GM23338 (cell line): ENCODE data around the gene AASDHPPT. TPM values are rescaled to one million over a fixed set of nuclear protein-coding genes. Genes with fewer than 3 reads are reported as not detected.

Source experiments
- ATAC-seq: fragments of 200-7000 bp; cut with Tn5 transposase; 3 replicates; pipeline ENCODE4 v1.9.1; 2020
- DNase-seq: peaks from one replicate; pipeline ENCODE4 v3.0.0-alpha.2; 2015; ENCODE audit warnings: low spot score
- H2AFZ ChIP-seq: fragments of 200-600 bp; sonication (generic); 2 replicates; pipeline ENCODE4 v1.8.0; 2016; ENCODE audit warnings: antibody characterized with exemption, mild to moderate bottlenecking, moderate library complexity
- H3F3A ChIP-seq: fragments of 200-600 bp; sonication (generic); replicated peaks from 2 replicates; pipeline ENCODE4 v1.8.0; 2017; ENCODE audit warnings: antibody characterized with exemption, mixed run types, low read depth
- H3K27ac ChIP-seq: fragments of 200-600 bp; sonication (generic); 2 replicates; pipeline ENCODE4 v1.6.1; 2016; ENCODE audit warnings: low read depth
- H3K27me3 ChIP-seq: fragments of 200-600 bp; sonication (generic); 2 replicates; pipeline ENCODE4 v1.8.0; 2016; ENCODE audit warnings: mild to moderate bottlenecking, mixed run types, moderate library complexity; ENCODE audit not compliant: insufficient read depth
- H3K36me3 ChIP-seq: fragments of 200-600 bp; sonication (generic); 2 replicates; pipeline ENCODE4 v1.8.0; 2016; ENCODE audit warnings: mild to moderate bottlenecking; ENCODE audit not compliant: insufficient read depth
- H3K4me1 ChIP-seq: fragments of 200-600 bp; sonication (generic); 2 replicates; pipeline ENCODE4 v1.8.0; 2016; ENCODE audit warnings: mild to moderate bottlenecking, moderate library complexity; ENCODE audit not compliant: insufficient read depth
- H3K4me2 ChIP-seq: fragments of 200-600 bp; sonication (generic); 2 replicates; pipeline ENCODE4 v1.7.1; 2017; ENCODE audit warnings: mixed run types
- H3K4me3 ChIP-seq: fragments of 200-600 bp; sonication (generic); 2 replicates; pipeline ENCODE4 v1.6.1; 2016; ENCODE audit warnings: mixed run types
- H3K79me2 ChIP-seq: fragments of 200-600 bp; sonication (generic); replicated peaks from 2 replicates; pipeline ENCODE4 v1.8.0; 2017; ENCODE audit warnings: mild to moderate bottlenecking; ENCODE audit not compliant: insufficient read depth
- H3K9me2 ChIP-seq: fragments of 200-600 bp; sonication (generic); 2 replicates; pipeline ENCODE4 v1.8.0; 2017; ENCODE audit not compliant: insufficient read depth
- H4K20me1 ChIP-seq: fragments of 200-600 bp; sonication (generic); replicated peaks from 2 replicates; pipeline ENCODE4 v1.8.0; 2017; ENCODE audit warnings: mild to moderate bottlenecking; ENCODE audit not compliant: insufficient read depth
- H3K27ac Mint-ChIP-seq: 2 replicates; pipeline ENCODE4 v1.8.0; 2020; ENCODE audit warnings: inconsistent platforms, mild to moderate bottlenecking, moderate library complexity, mixed read lengths
- H3K27me3 Mint-ChIP-seq: 3 replicates; pipeline ENCODE4 v1.8.0; 2022; ENCODE audit warnings: low read depth, mild to moderate bottlenecking, moderate library complexity, mixed read lengths, inconsistent platforms; ENCODE audit not compliant: insufficient read depth, poor library complexity
- H3K36me3 Mint-ChIP-seq: 3 replicates; pipeline ENCODE4 v1.8.0; 2021; ENCODE audit warnings: low read depth, mild to moderate bottlenecking, inconsistent platforms, moderate library complexity, mixed read lengths
- H3K4me1 Mint-ChIP-seq: 3 replicates; pipeline ENCODE4 v1.8.0; 2020; ENCODE audit warnings: mild to moderate bottlenecking, inconsistent platforms, mixed read lengths
- H3K4me3 Mint-ChIP-seq: 3 replicates; pipeline ENCODE4 v1.8.0; 2021; ENCODE audit warnings: moderate library complexity, mild to moderate bottlenecking, inconsistent platforms, mixed read lengths
- H3K9me3 Mint-ChIP-seq: 3 replicates; pipeline ENCODE4 v1.8.0; 2020; ENCODE audit warnings: moderate library complexity, mild to moderate bottlenecking, inconsistent platforms, mixed read lengths
- CREB1 ChIP-seq: fragments of 250-450 bp; sonication (Bioruptor Pico); IDR thresholded peaks from 2 replicates; pipeline ENCODE4 v1.5.0; 2020; ENCODE audit warnings: low read depth, mild to moderate bottlenecking, moderate library complexity
- CTCF ChIP-seq, 2 experiments: fragments of 200-600 bp in 1 of 2; sonication (generic) in 1 of 2; conservative IDR thresholded peaks; 2 replicates each; pipeline versions ENCODE4 v1.5.1 to v1.6.1; 2016 to 2017; ENCODE audit warnings: antibody characterized with exemption in 2 of 2, low read depth in 2 of 2, mild to moderate bottlenecking in 2 of 2, moderate library complexity in 1 of 2
- ETS1 ChIP-seq: IDR thresholded peaks from 2 replicates; pipeline ENCODE4 v1.6.1; 2016; ENCODE audit warnings: antibody characterized with exemption
- EZH2 ChIP-seq: fragments of 200-600 bp; sonication (generic); IDR thresholded peaks from one replicate; pipeline ENCODE4 v1.8.0; 2017; ENCODE audit warnings: antibody characterized with exemption, mild to moderate bottlenecking, low read depth; ENCODE audit not compliant: unreplicated experiment
- EZH2phosphoT487 ChIP-seq: fragments of 200-600 bp; sonication (generic); IDR thresholded peaks from one replicate; pipeline ENCODE4 v1.8.1; 2018; ENCODE audit warnings: antibody characterized with exemption; ENCODE audit not compliant: unreplicated experiment
- JUNB ChIP-seq: IDR thresholded peaks from one replicate; pipeline ENCODE4 v1.6.1; 2016; ENCODE audit warnings: antibody characterized with exemption; ENCODE audit not compliant: unreplicated experiment
- NANOG ChIP-seq: IDR thresholded peaks from 2 replicates; pipeline ENCODE4 v1.6.1; 2016; ENCODE audit warnings: antibody characterized with exemption, borderline replicate concordance
- POLR2AphosphoS5 ChIP-seq: IDR thresholded peaks from 2 replicates; pipeline ENCODE4 v1.6.1; 2016; ENCODE audit warnings: antibody characterized with exemption, low read depth
- REST ChIP-seq: IDR thresholded peaks from one replicate; pipeline ENCODE4 v1.6.1; 2018; ENCODE audit warnings: antibody characterized with exemption; ENCODE audit not compliant: unreplicated experiment
- STAT1 ChIP-seq: IDR thresholded peaks from one replicate; pipeline ENCODE4 v1.6.1; 2016; ENCODE audit warnings: antibody characterized with exemption; ENCODE audit not compliant: unreplicated experiment
- ZNF114 ChIP-seq: fragments of 250-450 bp; sonication (Bioruptor Pico); IDR thresholded peaks from 2 replicates; pipeline ENCODE4 v1.5.0; 2020; ENCODE audit warnings: mild to moderate bottlenecking, moderate library complexity
- ZNF462 ChIP-seq: fragments of 250-450 bp; sonication (Bioruptor Pico); IDR thresholded peaks from 2 replicates; pipeline ENCODE4 v1.5.0; 2020; ENCODE audit warnings: mild to moderate bottlenecking, moderate library complexity
- polyA plus RNA-seq: library from polyadenylated mRNA; unstranded; fragments of >200 nt; fragmentation: Nextera tagmentation; extraction: Ambion mirVana; gene quantifications from 2 replicates; pipeline ENCODE4 v1.2.1, GENCODE V29; 2016
- total RNA-seq: library from RNA; depleted of rRNA; stranded (reverse); fragments of >200 nt; shearing (Covaris generic); gene quantifications from 2 replicates; pipeline ENCODE4 v1.2.3, GENCODE V29; 2014

Gene AASDHPPT
- total and polyA plus RNA-seq, 2 experiments from 2014 or later = 49.0 to 62.3 TPM

GRCh38 chr11:106032861-106033260 lies 44.6 kb upstream of the AASDHPPT start (continued):
- no peak for TF ChIP-seq ETS1
- no peak for TF ChIP-seq STAT1

GRCh38 chr11:106043540-106043939 lies 33.9 kb upstream of the AASDHPPT start:
- H3K4me1 Mint-ChIP-seq = no peaks in the 10 kb centered on the region
- H3K27me3 ChIP-seq = no peaks in the 10 kb centered on the region
- DNase-seq (no peak), ATAC-seq (no peak)
- H3K9me2 ChIP-seq = no peaks in the 10 kb centered on the region; the same call in 1 of the 2 replicates
- no peak overlapping the region for H3K4me2 ChIP-seq
- H3K27ac Mint-ChIP-seq = no peak overlapping the region
- no peak overlapping the region for H3K4me3 ChIP-seq
- H3K27ac ChIP-seq = no peak overlapping the region
- H2AFZ ChIP-seq = 0 out of 2 replicates have a peak overlapping the region, but pooled peaks have one; percentile 61
- H4K20me1 ChIP-seq = no peaks in the 10 kb centered on the region
- no peaks in the 10 kb centered on the region for H3K79me2 ChIP-seq
- no peaks in the 10 kb centered on the region for H3K36me3 Mint-ChIP-seq
- no peaks in the 10 kb centered on the region for H3K36me3 ChIP-seq
- H3K4me1 ChIP-seq = no peaks in the 10 kb centered on the region
- H3K27me3 Mint-ChIP-seq = no peaks in the 10 kb centered on the region
- H3K4me3 Mint-ChIP-seq = no peak overlapping the region
- no peaks in the 10 kb centered on the region for H3F3A ChIP-seq
- no peaks in the 10 kb centered on the region for H3K9me3 Mint-ChIP-seq
- TF ChIP-seq CTCF (conservative IDR thresholded peaks at IDR 0.05; ENCODE audit: low read depth in 2 of 2) = no peak
- TF ChIP-seq CREB1 (CRISPR knock-in tag) = no peak
- no peak for TF ChIP-seq NANOG
- no peak for TF ChIP-seq ZNF462
- TF ChIP-seq EZH2phosphoT487 = no peak
- TF ChIP-seq STAT1 = no peak
- no peak for TF ChIP-seq EZH2
- no peak for TF ChIP-seq POLR2AphosphoS5
- TF ChIP-seq ETS1 = no peak
- TF ChIP-seq JUNB = no peak
- no peak for TF ChIP-seq ZNF114
- TF ChIP-seq REST = no peak
